Measurements from ENCODE around the gene RPL39. TPM values are rescaled to one million over a fixed set of nuclear protein-coding genes. Genes with fewer than 3 reads are reported as not detected.
"Not testable (repeated sequence)": the region's sequence is repeated elsewhere in the genome, so short reads cannot be mapped to it uniquely, and the experiment has no call there.

The RPL39 gene
- total RNA-seq, 1 experiment from 2014 or later: 2,054 TPM

GRCh38 chrX:119753001-119753400, 38.4 kb downstream of the RPL39 start:
- Mint-ChIP-seq H3K27ac (no peak overlapping the region; a peak in 1 of 7 replicates), H3K36me3 (ENCODE audit: insufficient read depth in 1 of 3, low read depth in 3 of 3) (peaks cover 0 to 4% (median 3%) of the 10 kb centered on the region in 3 experiments; a peak in 4 of 7 replicates), H3K27me3 (ENCODE audit: low read depth) (peaks cover 9% of the 10 kb centered on the region), H3K4me1 (peaks cover 21 to 27% of the 10 kb centered on the region in 2 experiments), H3K4me3 (no peak overlapping the region; a peak in 1 of 5 replicates), H3K9me3 (peaks cover 59 to 75% of the 10 kb centered on the region in 2 experiments)
- H3K4me1 ChIP-seq (ENCODE audit: insufficient read depth, low read length): peaks cover 4% of the 10 kb centered on the region; the same call in 1 of the 2 replicates
- no peak overlapping the region for H3T11ph ChIP-seq (ENCODE audit: low read length)
- H2BK20ac ChIP-seq (ENCODE audit: low read depth, low read length, poor library complexity, severe bottlenecking): no peak overlapping the region
- no peak overlapping the region for H4K91ac ChIP-seq (ENCODE audit: insufficient read length, low read depth, low read length)
- no peak overlapping the region for H3K23ac ChIP-seq (ENCODE audit: insufficient read length, low read depth, low read length)
- H3K27ac ChIP-seq (ENCODE audit: insufficient read length, low read depth, low read length): no peak overlapping the region
- H3K9me3 ChIP-seq (ENCODE audit: control insufficient read depth, low read depth, low read length): peaks cover 28% of the 10 kb centered on the region
- no peak overlapping the region for H2BK5ac ChIP-seq (ENCODE audit: insufficient read length, low read length)
- no peak overlapping the region for H4K5ac ChIP-seq (ENCODE audit: insufficient read length, low read depth, low read length)
- no peak overlapping the region for H3K14ac ChIP-seq (ENCODE audit: insufficient read depth, low read length)
- H3K56ac ChIP-seq (ENCODE audit: insufficient read length, low read depth, low read length): no peak overlapping the region
- H3K4ac ChIP-seq (ENCODE audit: low read depth, low read length): no peak overlapping the region
- WGBS (ENCODE audit: extremely low coverage, insufficient read length, low lambda C conversion rate): no CpG with 5 or more reads among the region's 3 CpGs
- no peaks in the 10 kb centered on the region for H3K23me2 ChIP-seq (ENCODE audit: insufficient read length, low read depth, low read length, poor library complexity, severe bottlenecking)
- H3K27me3 ChIP-seq (ENCODE audit: insufficient read depth, low read length): no peaks in the 10 kb centered on the region
- no peak overlapping the region for H2AK5ac ChIP-seq (ENCODE audit: insufficient read length, low read length)
- no peak overlapping the region for H3K9ac ChIP-seq (ENCODE audit: extremely low read depth, insufficient read length, low read length)
- H4K20me1 ChIP-seq (ENCODE audit: control insufficient read depth, insufficient read depth, insufficient read length): no peaks in the 10 kb centered on the region
- no peaks in the 10 kb centered on the region for H3K79me2 ChIP-seq (ENCODE audit: insufficient read depth, low read length)
- no peak overlapping the region for H2BK120ac ChIP-seq (ENCODE audit: low read depth, low read length, poor library complexity, severe bottlenecking)
- H3K18ac ChIP-seq (ENCODE audit: insufficient read length, low read depth, low read length): no peak overlapping the region
- no peak for TF ChIP-seq CTCF (conservative IDR thresholded peaks at IDR 0.05)
- no peak overlapping the region for H2BK12ac ChIP-seq (ENCODE audit: insufficient read length, low read depth, low read length)
- DNase-seq: peak; percentile 42
- no peak overlapping the region for H3K4me2 ChIP-seq (ENCODE audit: insufficient read depth, insufficient read length, low read length)
- no peak overlapping the region for H4K8ac ChIP-seq (replicated peaks; ENCODE audit: insufficient read length, low read depth, low read length)
- H3K79me1 ChIP-seq (ENCODE audit: insufficient read depth, low read depth, low read length, poor library complexity, severe bottlenecking): no peaks in the 10 kb centered on the region
- H2BK15ac ChIP-seq (ENCODE audit: low read depth, low read length): no peak overlapping the region
- no peak overlapping the region for H2AFZ ChIP-seq (ENCODE audit: low read length)

GRCh38 chrX:119750751-119751150, 40.7 kb downstream of the RPL39 start:
- H3K9me3 ChIP-seq (ENCODE audit: control insufficient read depth, low read depth, low read length): peaks cover 20% of the 10 kb centered on the region
- H4K91ac ChIP-seq (ENCODE audit: insufficient read length, low read depth, low read length); H3K36me3 Mint-ChIP-seq (ENCODE audit: insufficient read depth in 1 of 3, low read depth in 3 of 3); H3K23me2 ChIP-seq (ENCODE audit: insufficient read length, low read depth, low read length, poor library complexity, severe bottlenecking); H3K79me2 ChIP-seq (ENCODE audit: insufficient read depth, low read length); H3K14ac ChIP-seq (ENCODE audit: insufficient read depth, low read length); H4K5ac ChIP-seq (ENCODE audit: insufficient read length, low read depth, low read length); H3K23ac ChIP-seq (ENCODE audit: insufficient read length, low read depth, low read length); H3K27ac ChIP-seq (ENCODE audit: insufficient read length, low read depth, low read length); H2BK15ac ChIP-seq (ENCODE audit: low read depth, low read length); H3K4me3 Mint-ChIP-seq; H3K9ac ChIP-seq (ENCODE audit: extremely low read depth, insufficient read length, low read length); H3K27ac Mint-ChIP-seq; H3K56ac ChIP-seq (ENCODE audit: insufficient read length, low read depth, low read length); H3K4ac ChIP-seq (ENCODE audit: low read depth, low read length); H3T11ph ChIP-seq (ENCODE audit: low read length); H3K79me1 ChIP-seq (ENCODE audit: insufficient read depth, low read depth, low read length, poor library complexity, severe bottlenecking); H4K8ac ChIP-seq (replicated peaks; ENCODE audit: insufficient read length, low read depth, low read length); H2AFZ ChIP-seq (ENCODE audit: low read length); DNase-seq; H2BK120ac ChIP-seq (ENCODE audit: low read depth, low read length, poor library complexity, severe bottlenecking); H3K27me3 ChIP-seq (ENCODE audit: insufficient read depth, low read length); H2BK12ac ChIP-seq (ENCODE audit: insufficient read length, low read depth, low read length); H2AK5ac ChIP-seq (ENCODE audit: insufficient read length, low read length); H3K18ac ChIP-seq (ENCODE audit: insufficient read length, low read depth, low read length); H3K4me1 ChIP-seq (ENCODE audit: insufficient read depth, low read length); H2BK20ac ChIP-seq (ENCODE audit: low read depth, low read length, poor library complexity, severe bottlenecking); H2BK5ac ChIP-seq (ENCODE audit: insufficient read length, low read length); H3K4me2 ChIP-seq (ENCODE audit: insufficient read depth, insufficient read length, low read length); H3K27me3 Mint-ChIP-seq (ENCODE audit: low read depth); H4K20me1 ChIP-seq (ENCODE audit: control insufficient read depth, insufficient read depth, insufficient read length): not testable (repeated sequence)
- Mint-ChIP-seq H3K9me3 (peaks cover 50 to 68% of the 10 kb centered on the region in 2 experiments), H3K4me1 (peaks cover 3 to 10% of the 10 kb centered on the region in 2 experiments)
- WGBS (ENCODE audit: extremely low coverage, insufficient read length, low lambda C conversion rate): no CpG with 5 or more reads among the region's 27 CpGs

All from H9 (cell line).